Activated CD8-positive, alpha-beta memory T cell treated with anti-CD3 and anti-CD28 coated beads, Interleukin-2, amount 50 U/mL, for 24 hours (primary cell): ENCODE data around the gene NDUFA8.

Experiments used
- DNase-seq: peaks from one replicate; pipeline ENCODE4 v3.0.0-alpha.2; 2020; ENCODE audit errors: extremely low read depth

NDUFA8 gene

DNA sequence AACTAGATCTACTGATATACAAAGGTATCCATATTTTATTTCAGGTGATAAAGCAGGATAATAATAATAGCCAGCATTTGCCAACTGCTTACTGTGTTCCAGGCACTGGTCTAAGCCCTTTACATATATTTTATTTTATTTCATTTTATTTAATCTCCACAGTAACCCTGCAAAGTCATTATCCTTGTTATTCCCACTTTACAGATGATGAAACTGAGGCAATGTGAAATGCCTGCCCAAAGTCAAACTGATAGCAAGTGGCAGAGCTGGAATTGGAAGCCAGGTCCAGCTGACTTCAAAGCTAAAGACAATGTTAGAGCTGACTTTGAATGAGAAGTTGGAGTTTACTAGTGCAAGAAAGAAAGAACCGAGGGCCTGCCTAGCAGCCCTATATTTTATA lies 25.0 kb upstream of the NDUFA8 start:
- no peak for DNase-seq

GRCh38 chr9:122183501-122183900 lies 23.9 kb upstream of the NDUFA8 start:
- DNase-seq: no peak

GRCh38 chr9:122180633-122181032 lies 21.1 kb upstream of the NDUFA8 start:
- DNase-seq: no peak

GRCh38 chr9:122179690-122180074 lies 20.1 kb upstream of the NDUFA8 start:
- no peak for DNase-seq

- no peak for DNase-seq
Observed at GRCh38 chr9:122179054-122179689, 19.6 kb upstream of the NDUFA8 start.

DNA sequence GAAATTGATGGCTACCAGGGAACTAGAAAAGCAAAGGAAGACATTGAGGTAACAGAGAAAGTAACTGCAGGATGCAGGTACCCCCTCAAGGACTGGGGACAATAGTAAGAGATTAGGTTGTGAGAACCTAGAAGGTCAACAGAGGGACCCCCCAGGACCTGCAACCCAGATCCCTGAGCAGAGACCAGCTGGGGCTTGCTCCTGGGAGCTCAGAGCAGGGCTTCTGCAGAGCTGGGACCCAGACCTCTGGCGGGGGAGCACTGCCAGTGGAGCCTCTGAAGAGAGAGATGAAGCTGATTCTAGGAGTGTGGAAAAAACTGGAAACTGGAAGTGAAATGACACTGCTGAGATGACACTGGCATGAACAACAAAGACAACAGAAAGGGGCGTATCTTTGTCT lies 17.3 kb upstream of the NDUFA8 start:
- no peak for DNase-seq

GRCh38 chr9:122173670-122174069 lies 14.1 kb upstream of the NDUFA8 start:
- DNase-seq: no peak

DNA sequence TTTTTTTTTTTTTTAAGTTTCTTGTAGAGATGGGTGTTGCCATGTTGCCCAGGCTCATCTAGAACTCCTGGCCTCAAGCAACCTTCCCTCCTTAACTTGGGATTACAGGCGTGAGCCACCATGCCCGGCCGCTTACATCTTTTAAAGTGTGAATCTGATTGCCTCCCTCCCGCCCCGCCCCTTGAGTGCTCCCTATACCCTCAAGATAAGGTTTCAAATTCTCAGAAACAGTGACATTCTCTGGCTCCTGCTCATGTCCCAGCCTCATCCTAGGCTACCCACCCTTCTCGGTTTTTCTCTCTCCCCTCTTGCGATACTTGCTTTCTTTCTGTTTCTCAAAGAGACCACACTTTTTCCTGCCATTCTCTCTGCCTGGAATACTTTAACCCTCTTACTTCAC lies 12.6 kb upstream of the NDUFA8 start:
- no peak for DNase-seq

- no peak for DNase-seq
Observed at GRCh38 chr9:122168356-122168755, 8.8 kb upstream of the NDUFA8 start.

DNA sequence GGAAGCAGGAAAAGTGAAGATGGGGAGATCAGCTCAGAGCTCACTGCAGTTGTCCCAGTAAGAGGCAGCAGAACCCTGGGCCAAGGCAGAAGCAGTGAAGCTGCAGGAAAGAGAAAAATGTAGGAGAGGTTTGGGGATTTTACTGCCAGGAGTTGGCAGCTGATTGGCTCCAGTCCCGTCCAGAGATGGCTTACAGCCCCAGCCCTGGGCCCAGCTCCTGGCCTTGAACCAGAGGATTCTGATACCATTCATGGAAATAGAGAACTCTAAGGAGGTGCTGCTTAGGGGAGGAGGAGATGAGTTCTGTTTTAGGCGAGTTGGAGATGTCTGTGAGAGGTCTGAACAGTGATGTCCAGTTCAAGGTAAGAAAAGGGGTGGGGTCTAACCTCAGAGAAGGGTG lies 4.7 kb upstream of the NDUFA8 start:
- no peak for DNase-seq

DNA sequence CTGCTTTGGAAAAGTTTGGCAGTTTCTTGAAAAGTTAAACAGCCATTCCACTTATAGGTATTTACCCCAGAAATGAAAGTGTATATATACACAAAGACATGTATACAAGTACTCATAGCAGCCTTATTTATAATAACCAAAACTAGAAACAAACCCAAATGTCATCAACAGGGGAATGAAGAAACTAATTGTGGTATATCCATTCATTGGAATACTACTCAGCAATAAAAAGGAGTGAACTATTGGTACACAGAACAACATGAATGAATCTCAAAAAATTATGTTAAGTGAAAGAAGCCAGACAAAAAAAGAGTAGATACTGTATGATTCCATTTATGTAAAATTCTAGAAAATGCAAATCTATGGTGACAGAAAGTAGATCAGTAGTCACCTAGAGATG lies 2.8 kb upstream of the NDUFA8 start:
- DNase-seq: no peak

DNA sequence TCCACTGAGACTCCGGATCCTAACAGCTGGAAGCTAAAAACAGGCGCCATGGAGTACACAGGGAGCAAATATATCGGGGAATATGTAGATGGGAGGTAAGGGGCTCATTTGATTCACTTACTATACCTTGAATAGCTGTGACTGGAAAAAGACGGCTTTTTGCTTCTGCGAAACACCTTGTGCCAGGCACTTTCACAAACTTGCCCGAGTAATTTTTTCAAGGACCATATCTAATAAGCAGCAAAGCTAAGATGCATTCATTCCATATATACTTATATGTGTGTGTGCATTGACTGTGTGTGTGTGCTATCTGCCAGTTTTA lies 307 bp upstream of the NDUFA8 start:
- DNase-seq: no peak

- no peak for DNase-seq
Observed at GRCh38 chr9:122158202-122158601, 1.4 kb downstream of the NDUFA8 start.

- no peak for DNase-seq
Observed at GRCh38 chr9:122155796-122156195, 3.8 kb downstream of the NDUFA8 start.

GRCh38 chr9:122151267-122151828 lies 8.2 kb downstream of the NDUFA8 start:
- no peak for DNase-seq

GRCh38 chr9:122145592-122145863 lies 14.1 kb downstream of the NDUFA8 start:
- no peak for DNase-seq

DNA sequence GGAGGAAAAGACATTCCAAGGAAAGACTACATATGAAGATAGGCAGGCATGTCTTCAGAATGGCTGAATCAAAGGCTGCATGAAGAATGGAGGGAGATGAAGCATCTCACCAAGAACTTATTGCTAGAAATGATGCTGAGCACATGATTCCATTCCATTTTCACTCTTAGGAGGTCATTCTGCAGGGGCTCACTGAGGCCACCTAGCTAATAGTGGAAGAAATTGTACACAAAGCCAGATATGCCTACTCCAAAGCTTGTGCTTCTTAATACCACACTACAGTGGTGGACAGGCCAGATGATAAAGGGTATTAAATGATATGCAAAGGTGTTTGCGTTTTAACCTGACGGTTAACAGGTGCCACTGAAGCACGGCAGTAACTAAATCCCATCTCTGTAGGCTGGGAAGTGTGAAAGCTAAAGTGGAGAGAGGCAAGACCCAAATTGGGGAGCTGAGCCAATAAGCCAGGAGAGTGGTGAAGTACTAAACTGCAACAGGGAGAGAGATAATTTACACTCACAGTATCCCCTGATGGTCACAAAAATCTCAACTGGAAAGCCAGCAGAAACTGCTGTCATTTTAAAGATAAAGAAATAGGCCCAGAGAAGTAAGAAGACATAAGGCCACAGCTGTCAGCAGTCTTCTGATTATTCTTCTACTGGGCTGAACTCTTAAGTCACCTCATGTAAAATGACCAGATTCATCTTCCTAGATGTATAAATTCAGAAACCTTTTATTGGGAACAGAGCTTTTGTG lies 14.6 kb downstream of the NDUFA8 start:
- DNase-seq: no peak

DNA sequence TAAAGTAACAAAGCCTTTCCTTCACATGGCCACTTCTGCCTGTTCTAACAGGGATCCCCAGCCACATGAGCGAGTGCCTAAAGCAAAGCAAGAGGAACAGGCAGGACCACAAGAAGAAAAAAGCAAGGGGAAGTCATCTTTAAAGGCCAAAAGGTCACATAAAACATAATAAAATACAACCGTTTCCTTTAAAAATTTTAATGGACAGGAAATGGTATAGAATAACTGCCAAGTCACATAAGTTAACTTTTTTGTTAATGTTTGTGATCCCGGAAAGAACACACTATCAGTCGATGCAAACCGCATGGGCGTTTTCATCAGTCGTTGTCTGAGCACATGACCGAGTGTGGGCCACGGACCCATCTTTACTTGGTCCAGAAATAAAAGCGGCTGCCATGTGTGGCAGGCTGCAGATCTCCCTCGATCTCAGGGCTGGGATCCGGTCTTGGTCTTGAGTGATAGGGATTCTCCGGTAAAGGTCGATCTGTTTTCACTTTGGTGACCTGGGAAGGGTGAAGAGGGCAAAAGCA lies 15.6 kb downstream of the NDUFA8 start:
- no peak for DNase-seq

DNA sequence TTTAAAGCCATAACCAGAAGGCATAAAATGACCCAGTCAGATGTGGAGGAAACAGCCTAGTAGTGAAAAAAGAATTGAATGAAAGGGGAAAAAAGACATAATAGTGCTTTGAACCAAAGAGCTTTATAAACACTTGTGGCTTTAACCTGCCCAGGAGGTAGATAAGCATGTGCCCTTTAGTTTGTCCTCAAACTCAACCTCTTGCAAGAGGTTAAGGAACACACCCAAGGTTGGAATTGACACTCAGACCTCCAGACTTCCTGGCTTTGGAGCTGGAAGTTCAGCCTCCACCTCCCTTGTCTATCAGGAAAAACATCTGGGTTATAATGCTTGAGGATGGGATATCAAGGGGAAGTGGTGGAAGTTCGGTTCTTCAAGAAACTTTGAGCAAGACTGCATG lies 16.3 kb downstream of the NDUFA8 start:
- DNase-seq: no peak

- DNase-seq: no peak
Observed at GRCh38 chr9:122141671-122142070, 17.9 kb downstream of the NDUFA8 start.

GRCh38 chr9:122140368-122141193 lies 19.0 kb downstream of the NDUFA8 start:
- DNase-seq: no peak

- DNase-seq: no peak
Observed at GRCh38 chr9:122138560-122139268, 20.9 kb downstream of the NDUFA8 start.
